Spinal cord (tissue), 10 donors: ENCODE results near the gene INPP5E. TPM values are rescaled to one million over a fixed set of nuclear protein-coding genes. Genes with fewer than 3 reads are reported as not detected.

Experiments used
- DNase-seq, 6 donors: peaks; one replicate each; pipeline versions ENCODE4 v3.0.0 to v3.0.0-alpha.2; 2013 to 2015; ENCODE audit warnings: low spot score in 6 of 6, low read depth in 4 of 6
- H3K27ac ChIP-seq: one replicate; pipeline ENCODE4 v1.5.1; 2013; ENCODE audit warnings: low read depth, low read length, control low read depth
- H3K27me3 ChIP-seq: one replicate; pipeline ENCODE4 v1.6.1; 2013; ENCODE audit warnings: low read length; ENCODE audit not compliant: control insufficient read depth, insufficient read depth
- H3K36me3 ChIP-seq: one replicate; pipeline ENCODE4 v1.6.1; 2013; ENCODE audit warnings: low read length; ENCODE audit not compliant: control insufficient read depth, insufficient read depth
- H3K4me1 ChIP-seq: one replicate; pipeline ENCODE4 v1.6.1; 2013; ENCODE audit warnings: low read length; ENCODE audit not compliant: control insufficient read depth, insufficient read depth
- H3K4me3 ChIP-seq: one replicate; pipeline ENCODE4 v1.5.1; 2013; ENCODE audit warnings: low read depth, low read length, control low read depth
- H3K9me3 ChIP-seq: one replicate; pipeline ENCODE4 v1.6.1; 2013; ENCODE audit warnings: low read length; ENCODE audit not compliant: control insufficient read depth, insufficient read depth
- WGBS: methylation state at CpG from one replicate; pipeline ENCODE4 v1.1.5; 2013; ENCODE audit warnings: missing lambda C conversion rate; ENCODE audit not compliant: insufficient coverage; 5-methylcytosine and 5-hydroxymethylcytosine counted together
- polyA plus RNA-seq, 2 donors: library from polyadenylated mRNA; unstranded; fragments of 120-200 nt; gene quantifications; one replicate each; pipeline ENCODE4 v1.2.1, GENCODE V29; 2013; ENCODE audit not compliant: insufficient read length in 2 of 2
- total RNA-seq, 2 donors: library from RNA; depleted of rRNA in 1 of 2; stranded (reverse); fragments of 120-200 nt in 1 of 2; fragments of >200 nt in 1 of 2; gene quantifications; one replicate each; pipeline versions ENCODE4 v1.2.3 to v1.2.4, GENCODE V29; 2013 to 2014
- donor health status: healthy.

INPP5E gene
- total and polyA plus RNA-seq, 4 donors: 7.7 to 33.5 (median 23.3) TPM

DNA sequence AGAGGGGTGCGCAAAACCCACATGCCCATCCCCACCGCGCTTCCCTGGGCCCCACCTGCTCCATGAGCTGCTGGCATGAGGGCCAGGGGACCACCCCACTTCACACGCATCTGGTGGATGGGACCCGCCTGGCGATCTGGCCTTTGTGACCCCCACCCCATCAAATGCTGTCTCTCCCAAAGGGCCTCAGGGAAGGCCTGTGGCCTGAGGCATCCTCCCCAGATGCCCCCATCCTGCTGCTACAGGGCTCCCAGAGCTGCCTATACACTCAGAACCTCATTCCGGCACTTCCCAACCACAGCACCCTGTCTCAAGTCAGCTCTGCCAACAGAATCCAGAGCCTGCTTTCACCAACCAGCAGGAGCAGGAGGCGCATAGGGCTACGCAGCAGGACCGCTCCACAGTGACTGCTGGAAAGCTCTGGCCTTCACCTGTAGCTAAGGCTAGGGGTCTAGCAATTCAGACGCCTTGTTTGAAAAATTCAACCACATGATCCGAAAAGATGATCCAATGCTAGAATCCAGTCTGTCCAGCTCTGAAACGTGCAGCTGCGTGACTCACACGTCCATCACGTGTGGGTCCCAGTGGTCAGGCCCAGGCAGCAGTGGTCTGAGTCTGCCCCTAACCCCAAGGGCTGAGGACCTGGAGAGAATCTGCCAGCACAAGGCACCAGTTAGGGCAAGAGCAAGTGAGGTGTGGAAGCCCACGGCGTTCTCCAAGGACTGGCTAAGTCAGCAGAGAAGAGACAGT lies 38.3 kb downstream of the INPP5E start:
- Histone ChIP-seq H3K36me3 (peaks cover 78% of the 10 kb centered on the region), H3K4me3 (no peak overlapping the region), H3K9me3 (no peaks in the 10 kb centered on the region), H3K4me1 (peaks cover 21% of the 10 kb centered on the region), H3K27me3 (no peaks in the 10 kb centered on the region), H3K27ac (no peak overlapping the region)
- 90% methylated on average over 17 of the region's 18 CpGs for WGBS
- DNase-seq: no peak

- Histone ChIP-seq H3K36me3 (peaks cover 79% of the 10 kb centered on the region), H3K4me1 (peaks cover 21% of the 10 kb centered on the region), H3K9me3 (no peaks in the 10 kb centered on the region), H3K27me3 (no peaks in the 10 kb centered on the region), H3K4me3 (peak within 1 kb of the TSS; percentile 62), H3K27ac (no peak within 1 kb of the TSS)
- DNase-seq: peak; percentile 49 to 96 (median 78)
- WGBS: 8% methylated on average over 71 of the region's 71 CpGs
These were observed 39.4 kb downstream of the INPP5E start, which contains the start of gene SNAPC4 for GRCh38 chr9:136400038-136400834. Gene SNAPC4 (minus strand): TSS chr9:136400170. CDS start chr9:136398428, 1,742 bp downstream.

DNA sequence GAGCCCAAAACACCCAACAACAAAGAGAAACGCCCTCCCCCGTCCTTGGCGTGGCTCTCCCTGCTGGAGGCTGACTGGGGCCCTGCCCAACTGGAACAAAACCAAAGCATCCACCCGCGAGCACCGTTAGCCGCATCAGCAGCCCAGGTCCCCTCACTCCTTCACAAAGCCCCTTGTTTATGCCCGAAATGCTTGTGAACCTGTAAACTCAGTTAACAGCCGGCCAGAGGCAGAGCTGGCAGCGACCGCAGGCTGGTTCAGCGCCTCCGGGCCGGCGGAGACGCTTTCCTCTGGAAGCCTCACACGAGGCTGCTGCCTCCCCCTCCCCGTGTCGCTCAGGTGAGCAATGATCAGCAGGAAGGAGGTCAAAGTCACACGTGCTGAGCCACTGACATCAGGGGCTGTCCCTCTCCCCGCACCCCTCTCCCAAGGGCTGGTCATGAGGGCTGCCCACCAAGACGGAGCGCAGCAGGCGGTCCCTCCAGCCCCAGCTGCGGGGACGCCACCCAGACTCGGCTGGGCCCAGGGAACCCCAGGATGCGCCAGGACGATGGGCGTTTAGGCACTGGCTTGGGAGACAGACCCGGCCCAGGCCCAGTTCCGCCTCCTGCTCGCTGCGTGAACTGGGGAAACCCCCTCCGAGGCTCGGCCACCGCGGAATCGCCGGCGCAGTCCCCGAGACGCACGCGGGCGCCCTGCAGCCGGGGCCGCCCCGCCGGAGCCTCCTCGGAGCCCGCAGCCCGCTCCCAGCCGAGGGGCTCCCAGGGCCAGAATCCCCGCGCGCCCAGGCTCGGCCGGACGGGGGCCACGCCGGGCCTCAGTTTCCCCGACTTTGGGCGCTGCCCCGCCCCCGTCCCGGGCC lies 40.2 kb downstream of the INPP5E start:
- H3K4me3 ChIP-seq: peak overlapping the region; percentile 62
- H3K36me3 ChIP-seq: peaks cover 79% of the 10 kb centered on the region
- no peak for DNase-seq
- H3K27ac ChIP-seq: no peak overlapping the region
- WGBS: 2% methylated on average over 67 of the region's 67 CpGs
- H3K27me3 ChIP-seq: no peaks in the 10 kb centered on the region
- no peaks in the 10 kb centered on the region for H3K9me3 ChIP-seq
- H3K4me1 ChIP-seq: peaks cover 21% of the 10 kb centered on the region

DNA sequence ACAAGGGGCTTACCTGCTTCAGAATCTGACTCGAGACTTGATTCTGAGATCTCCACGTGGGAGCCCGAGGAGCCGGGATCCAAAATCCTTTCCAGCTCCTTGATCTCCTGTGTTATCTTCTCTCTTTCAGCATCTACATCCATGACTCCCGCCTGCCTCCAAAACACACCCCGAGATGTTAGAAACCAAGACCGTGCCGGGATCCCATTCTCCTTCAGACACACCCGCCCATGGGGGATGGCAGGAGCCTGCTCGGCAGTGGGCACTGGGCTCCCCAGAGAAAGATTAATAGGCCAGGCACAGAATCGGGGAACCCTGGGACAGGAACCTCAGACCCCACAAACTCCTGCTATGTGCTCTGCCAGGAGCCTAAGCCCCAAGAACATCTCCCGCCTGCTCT lies 41.4 kb downstream of the INPP5E start:
- Histone ChIP-seq H3K9me3 (no peaks in the 10 kb centered on the region), H3K36me3 (peaks cover 79% of the 10 kb centered on the region), H3K27ac (no peak overlapping the region), H3K4me1 (peaks cover 21% of the 10 kb centered on the region), H3K27me3 (no peaks in the 10 kb centered on the region), H3K4me3 (no peak overlapping the region)
- DNase-seq: no peak
- WGBS: 98% methylated on average over 12 of the region's 12 CpGs

GRCh38 chr9:136397643-136398042 lies 42.0 kb downstream of the INPP5E start:
- WGBS: no CpG with 5 or more reads among the region's 6 CpGs
- no peaks in the 10 kb centered on the region for H3K27me3 ChIP-seq
- H3K9me3 ChIP-seq: no peaks in the 10 kb centered on the region
- DNase-seq: no peak
- peaks cover 21% of the 10 kb centered on the region for H3K4me1 ChIP-seq
- peaks cover 80% of the 10 kb centered on the region for H3K36me3 ChIP-seq
- no peak overlapping the region for H3K27ac ChIP-seq
- H3K4me3 ChIP-seq: no peak overlapping the region

GRCh38 chr9:136396219-136396515 lies 43.5 kb downstream of the INPP5E start:
- Histone ChIP-seq H3K27me3 (no peaks in the 10 kb centered on the region), H3K4me1 (peaks cover 21% of the 10 kb centered on the region), H3K27ac (no peak overlapping the region), H3K36me3 (peaks cover 79% of the 10 kb centered on the region), H3K9me3 (no peaks in the 10 kb centered on the region), H3K4me3 (no peak overlapping the region)
- WGBS: 100% methylated on average over 2 of the region's 4 CpGs
- no peak for DNase-seq

- no peak overlapping the region for H3K27ac ChIP-seq
- H3K9me3 ChIP-seq: no peaks in the 10 kb centered on the region
- 93% methylated on average over 26 of the region's 26 CpGs for WGBS
- no peaks in the 10 kb centered on the region for H3K27me3 ChIP-seq
- peaks cover 81% of the 10 kb centered on the region for H3K36me3 ChIP-seq
- H3K4me3 ChIP-seq: no peak overlapping the region
- peaks cover 19% of the 10 kb centered on the region for H3K4me1 ChIP-seq
- no peak for DNase-seq
These were observed 44.1 kb downstream of the INPP5E start for GRCh38 chr9:136395345-136396218.

GRCh38 chr9:136395020-136395340 lies 44.7 kb downstream of the INPP5E start:
- H3K27ac ChIP-seq: no peak overlapping the region
- peaks cover 14% of the 10 kb centered on the region for H3K4me1 ChIP-seq
- no peak overlapping the region for H3K4me3 ChIP-seq
- 97% methylated on average over 13 of the region's 13 CpGs for WGBS
- H3K9me3 ChIP-seq: no peaks in the 10 kb centered on the region
- no peaks in the 10 kb centered on the region for H3K27me3 ChIP-seq
- peaks cover 87% of the 10 kb centered on the region for H3K36me3 ChIP-seq
- no peak for DNase-seq
